GM12878 (cell line): ENCODE data around the gene DAAM1. TPM values are rescaled to one million over a fixed set of nuclear protein-coding genes. Genes with fewer than 3 reads are reported as not detected.

Source experiments
- E2F4 ChIP-seq: IDR thresholded peaks from 2 replicates; pipeline ENCODE4 v1.6.1; 2012; ENCODE audit warnings: low read depth, low read length, improper control_type of control experiment
- HCFC1 ChIP-seq: fragments of 150-350 bp; IDR thresholded peaks from 2 replicates; pipeline ENCODE4 v1.6.1; 2014; ENCODE audit warnings: low read length
- PAX5 ChIP-seq: IDR thresholded peaks from 2 replicates; pipeline ENCODE4 v1.6.1; 2011; ENCODE audit warnings: low read depth, low read length, borderline replicate concordance
- RAD21 ChIP-seq: IDR thresholded peaks from 2 replicates; pipeline ENCODE4 v1.6.1; 2011; ENCODE audit warnings: mild to moderate bottlenecking, low read depth, low read length, moderate library complexity; ENCODE audit not compliant: insufficient read depth
- SUPT20H ChIP-seq: IDR thresholded peaks from 2 replicates; pipeline ENCODE4 v1.6.1; 2011; ENCODE audit warnings: low read depth, mild to moderate bottlenecking, low read length, moderate library complexity, borderline replicate concordance; ENCODE audit not compliant: control insufficient read depth
- polyA plus RNA-seq, 11 experiments: library from polyadenylated mRNA; depleted of rRNA in 4 of 11; unstranded in 6 of 11; stranded (reverse) in 5 of 11; fragments of >200 nt; fragmentation: Nextera tagmentation in 4 of 11; fragmentation: Illumina TruSeq in 1 of 11; extraction: Ambion mirVana in 4 of 11; extraction: Trizol in 1 of 11; gene quantifications; 1 replicate in 1 of 11; 2 replicates in 10 of 11; pipeline versions ENCODE4 v1.2.1 to v1.2.3, GENCODE V29; 2011 to 2016; ENCODE audit warnings: inconsistent platforms in 2 of 11, missing spikeins in 2 of 11, low read depth in 1 of 11
- total RNA-seq, 4 experiments: library from RNA; depleted of rRNA in 3 of 4; stranded (reverse); fragments of >200 nt in 3 of 4; fragmentation: Illumina TruSeq in 1 of 4; extraction: Trizol in 1 of 4; gene quantifications; 2 replicates each; pipeline versions ENCODE4 v1.2.1 to v1.2.3, GENCODE V29; 2013 to 2021
- TF ChIP-seq, protein P1 (sequence below): fragments of 450-650 bp; formaldehyde crosslinking; IDR thresholded peaks from 2 replicates; pipeline ENCODE4 v1.5.0; 2022; ENCODE audit warnings: mild to moderate bottlenecking, missing genetic modification characterization
- TF ChIP-seq, protein P2 (sequence below): fragments of 450-650 bp; formaldehyde crosslinking; IDR thresholded peaks from 2 replicates; pipeline ENCODE4 v1.4.0; 2020; ENCODE audit warnings: mild to moderate bottlenecking, moderate library complexity
- TF ChIP-seq, protein P3 (sequence below): IDR thresholded peaks from 2 replicates; pipeline ENCODE4 v1.6.1; 2012; ENCODE audit warnings: low read depth, low read length, improper control_type of control experiment
- TF ChIP-seq, protein P4 (sequence below): IDR thresholded peaks from 2 replicates; pipeline ENCODE4 v1.6.1; 2012; ENCODE audit warnings: low read depth, low read length, improper control_type of control experiment

The DAAM1 gene
- total and polyA plus RNA-seq, 10 of the 15 experiments (the other 5 are each of a cell fraction or from before 2014, with no cell fraction given): 13.8 to 32.4 (median 24.2) TPM

DNA sequence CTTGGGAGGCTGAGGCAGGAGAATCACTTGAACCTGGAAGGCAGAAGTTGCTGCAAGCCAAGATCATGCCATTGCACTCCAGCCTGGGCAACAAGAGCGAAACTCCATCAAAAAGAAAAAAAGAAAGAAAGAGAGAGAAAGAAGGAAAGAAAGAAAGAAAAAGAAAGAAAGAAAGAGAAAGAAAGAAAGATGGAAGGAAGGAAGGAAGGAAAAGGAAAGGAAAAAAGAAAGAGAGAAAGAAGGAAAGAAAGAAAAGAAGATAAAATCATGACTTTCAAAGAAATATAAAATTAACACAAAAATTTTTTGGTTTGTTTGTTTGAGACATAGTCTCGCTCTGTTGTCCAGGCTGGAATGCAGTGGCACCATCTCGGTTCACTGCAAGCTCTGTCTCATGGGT is 22.2 kb upstream of the DAAM1 start (continued):
- TF ChIP-seq, protein P1, sequence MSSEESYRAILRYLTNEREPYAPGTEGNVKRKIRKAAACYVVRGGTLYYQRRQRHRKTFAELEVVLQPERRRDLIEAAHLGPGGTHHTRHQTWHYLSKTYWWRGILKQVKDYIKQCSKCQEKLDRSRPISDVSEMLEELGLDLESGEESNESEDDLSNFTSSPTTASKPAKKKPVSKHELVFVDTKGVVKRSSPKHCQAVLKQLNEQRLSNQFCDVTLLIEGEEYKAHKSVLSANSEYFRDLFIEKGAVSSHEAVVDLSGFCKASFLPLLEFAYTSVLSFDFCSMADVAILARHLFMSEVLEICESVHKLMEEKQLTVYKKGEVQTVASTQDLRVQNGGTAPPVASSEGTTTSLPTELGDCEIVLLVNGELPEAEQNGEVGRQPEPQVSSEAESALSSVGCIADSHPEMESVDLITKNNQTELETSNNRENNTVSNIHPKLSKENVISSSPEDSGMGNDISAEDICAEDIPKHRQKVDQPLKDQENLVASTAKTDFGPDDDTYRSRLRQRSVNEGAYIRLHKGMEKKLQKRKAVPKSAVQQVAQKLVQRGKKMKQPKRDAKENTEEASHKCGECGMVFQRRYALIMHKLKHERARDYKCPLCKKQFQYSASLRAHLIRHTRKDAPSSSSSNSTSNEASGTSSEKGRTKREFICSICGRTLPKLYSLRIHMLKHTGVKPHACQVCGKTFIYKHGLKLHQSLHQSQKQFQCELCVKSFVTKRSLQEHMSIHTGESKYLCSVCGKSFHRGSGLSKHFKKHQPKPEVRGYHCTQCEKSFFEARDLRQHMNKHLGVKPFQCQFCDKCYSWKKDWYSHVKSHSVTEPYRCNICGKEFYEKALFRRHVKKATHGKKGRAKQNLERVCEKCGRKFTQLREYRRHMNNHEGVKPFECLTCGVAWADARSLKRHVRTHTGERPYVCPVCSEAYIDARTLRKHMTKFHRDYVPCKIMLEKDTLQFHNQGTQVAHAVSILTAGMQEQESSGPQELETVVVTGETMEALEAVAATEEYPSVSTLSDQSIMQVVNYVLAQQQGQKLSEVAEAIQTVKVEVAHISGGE: no peak
- TF ChIP-seq E2F4: no peak
- no peak for TF ChIP-seq RAD21
- TF ChIP-seq, protein P2, sequence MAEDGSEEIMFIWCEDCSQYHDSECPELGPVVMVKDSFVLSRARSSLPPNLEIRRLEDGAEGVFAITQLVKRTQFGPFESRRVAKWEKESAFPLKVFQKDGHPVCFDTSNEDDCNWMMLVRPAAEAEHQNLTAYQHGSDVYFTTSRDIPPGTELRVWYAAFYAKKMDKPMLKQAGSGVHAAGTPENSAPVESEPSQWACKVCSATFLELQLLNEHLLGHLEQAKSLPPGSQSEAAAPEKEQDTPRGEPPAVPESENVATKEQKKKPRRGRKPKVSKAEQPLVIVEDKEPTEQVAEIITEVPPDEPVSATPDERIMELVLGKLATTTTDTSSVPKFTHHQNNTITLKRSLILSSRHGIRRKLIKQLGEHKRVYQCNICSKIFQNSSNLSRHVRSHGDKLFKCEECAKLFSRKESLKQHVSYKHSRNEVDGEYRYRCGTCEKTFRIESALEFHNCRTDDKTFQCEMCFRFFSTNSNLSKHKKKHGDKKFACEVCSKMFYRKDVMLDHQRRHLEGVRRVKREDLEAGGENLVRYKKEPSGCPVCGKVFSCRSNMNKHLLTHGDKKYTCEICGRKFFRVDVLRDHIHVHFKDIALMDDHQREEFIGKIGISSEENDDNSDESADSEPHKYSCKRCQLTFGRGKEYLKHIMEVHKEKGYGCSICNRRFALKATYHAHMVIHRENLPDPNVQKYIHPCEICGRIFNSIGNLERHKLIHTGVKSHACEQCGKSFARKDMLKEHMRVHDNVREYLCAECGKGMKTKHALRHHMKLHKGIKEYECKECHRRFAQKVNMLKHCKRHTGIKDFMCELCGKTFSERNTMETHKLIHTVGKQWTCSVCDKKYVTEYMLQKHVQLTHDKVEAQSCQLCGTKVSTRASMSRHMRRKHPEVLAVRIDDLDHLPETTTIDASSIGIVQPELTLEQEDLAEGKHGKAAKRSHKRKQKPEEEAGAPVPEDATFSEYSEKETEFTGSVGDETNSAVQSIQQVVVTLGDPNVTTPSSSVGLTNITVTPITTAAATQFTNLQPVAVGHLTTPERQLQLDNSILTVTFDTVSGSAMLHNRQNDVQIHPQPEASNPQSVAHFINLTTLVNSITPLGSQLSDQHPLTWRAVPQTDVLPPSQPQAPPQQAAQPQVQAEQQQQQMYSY: no peak
- no peak for TF ChIP-seq PAX5
- TF ChIP-seq HCFC1: no peak
- TF ChIP-seq, protein P3, sequence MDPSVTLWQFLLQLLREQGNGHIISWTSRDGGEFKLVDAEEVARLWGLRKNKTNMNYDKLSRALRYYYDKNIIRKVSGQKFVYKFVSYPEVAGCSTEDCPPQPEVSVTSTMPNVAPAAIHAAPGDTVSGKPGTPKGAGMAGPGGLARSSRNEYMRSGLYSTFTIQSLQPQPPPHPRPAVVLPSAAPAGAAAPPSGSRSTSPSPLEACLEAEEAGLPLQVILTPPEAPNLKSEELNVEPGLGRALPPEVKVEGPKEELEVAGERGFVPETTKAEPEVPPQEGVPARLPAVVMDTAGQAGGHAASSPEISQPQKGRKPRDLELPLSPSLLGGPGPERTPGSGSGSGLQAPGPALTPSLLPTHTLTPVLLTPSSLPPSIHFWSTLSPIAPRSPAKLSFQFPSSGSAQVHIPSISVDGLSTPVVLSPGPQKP: no peak
- TF ChIP-seq SUPT20H: no peak
- TF ChIP-seq, protein P4, sequence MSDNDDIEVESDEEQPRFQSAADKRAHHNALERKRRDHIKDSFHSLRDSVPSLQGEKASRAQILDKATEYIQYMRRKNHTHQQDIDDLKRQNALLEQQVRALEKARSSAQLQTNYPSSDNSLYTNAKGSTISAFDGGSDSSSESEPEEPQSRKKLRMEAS: no peak
- TF ChIP-seq, all 136 proteins: peak for 0
